ENCODE results near the gene TRMT61A. TPM values are rescaled to one million over a fixed set of nuclear protein-coding genes. Genes with fewer than 3 reads are reported as not detected.

Gene TRMT61A
- total and polyA plus RNA-seq, 2 experiments from 2014 or later = 13.3 to 15.0 TPM

GRCh38 chr14:103529383-103530365 lies 678 bp downstream of the TRMT61A start:
- no peaks in the 10 kb centered on the region for H4K20me1 ChIP-seq (ENCODE audit: insufficient read depth)
- no peak for DNase-seq
- no peaks in the 10 kb centered on the region for H3K9me3 ChIP-seq (ENCODE audit: low read depth)
- H3K4me2 ChIP-seq (ENCODE audit: unreplicated experiment) = peak overlapping the region; percentile 80
- H3K9ac ChIP-seq = peak overlapping the region; percentile 88
- TF ChIP-seq EZH2 (IDR thresholded peaks at IDR 0.05; ENCODE audit: insufficient read depth, poor library complexity, severe bottlenecking) (no peak), EZH2phosphoT487 (IDR thresholded peaks at IDR 0.05; ENCODE audit: insufficient read depth, low read depth) (no peak)
- 37 to 44% methylated on average over 39 to 41 of the region's 42 CpGs for WGBS, 2 experiments (ENCODE audit: low coverage in 1 of 2, low lambda C conversion rate in 2 of 2, missing lambda C conversion rate in 2 of 2)
- peaks cover 5% of the 10 kb centered on the region; the same call in 1 of the 2 replicates for H3F3A ChIP-seq (ENCODE audit: insufficient read depth)
- H3K36me3 ChIP-seq (ENCODE audit: low read depth) = no peaks in the 10 kb centered on the region
- H3K4me3 ChIP-seq = peak overlapping the region; percentile 89
- peak overlapping the region; percentile 67 for H2AFZ ChIP-seq
- peaks cover 20% of the 10 kb centered on the region; the same call in 1 of the 2 replicates for H3K4me1 ChIP-seq (ENCODE audit: insufficient read depth)
- no peaks in the 10 kb centered on the region for H3K27me3 ChIP-seq (replicated peaks; ENCODE audit: insufficient read depth)
- in situ Hi-C loops (cut with MboI) = no loop called here
- H3K79me2 ChIP-seq (ENCODE audit: insufficient read depth) = peaks cover 30% of the 10 kb centered on the region
- H3K9me2 ChIP-seq (ENCODE audit: insufficient read depth) = no peaks in the 10 kb centered on the region
- peak overlapping the region; percentile 31 for H3K27ac ChIP-seq

GRCh38 chr14:103530390-103530789 lies 1.4 kb downstream of the TRMT61A start:
- Histone ChIP-seq H3K79me2 (ENCODE audit: insufficient read depth) (peaks cover 30% of the 10 kb centered on the region), H3K9me3 (ENCODE audit: low read depth) (no peaks in the 10 kb centered on the region), H3K4me1 (ENCODE audit: insufficient read depth) (peaks cover 20% of the 10 kb centered on the region; the same call in 1 of the 2 replicates), H3F3A (ENCODE audit: insufficient read depth) (peaks cover 5% of the 10 kb centered on the region; the same call in 1 of the 2 replicates), H3K27ac (no peak overlapping the region), H4K20me1 (ENCODE audit: insufficient read depth) (no peaks in the 10 kb centered on the region), H3K36me3 (ENCODE audit: low read depth) (no peaks in the 10 kb centered on the region), H3K9me2 (ENCODE audit: insufficient read depth) (no peaks in the 10 kb centered on the region), H2AFZ (no peak overlapping the region), H3K4me2 (ENCODE audit: unreplicated experiment) (peak overlapping the region; percentile 80), H3K27me3 (replicated peaks; ENCODE audit: insufficient read depth) (no peaks in the 10 kb centered on the region), H3K9ac (0 out of 2 replicates have a peak overlapping the region, but pooled peaks have one; percentile 88), H3K4me3 (peak overlapping the region; percentile 89)
- in situ Hi-C loops (cut with MboI) = no loop called here
- TF ChIP-seq EZH2 (IDR thresholded peaks at IDR 0.05; ENCODE audit: insufficient read depth, poor library complexity, severe bottlenecking) (no peak), EZH2phosphoT487 (IDR thresholded peaks at IDR 0.05; ENCODE audit: insufficient read depth, low read depth) (no peak)
- peak; percentile 62 for DNase-seq
- WGBS, 2 experiments (ENCODE audit: low coverage in 1 of 2, low lambda C conversion rate in 2 of 2, missing lambda C conversion rate in 2 of 2) = 38 to 44% methylated on average over 7 of the region's 7 CpGs

- no peaks in the 10 kb centered on the region for H4K20me1 ChIP-seq (ENCODE audit: insufficient read depth)
- H3K9ac ChIP-seq = no peak overlapping the region
- H3K27ac ChIP-seq = no peak overlapping the region
- no peaks in the 10 kb centered on the region for H3K36me3 ChIP-seq (ENCODE audit: low read depth)
- no peak for DNase-seq
- H3K4me3 ChIP-seq = no peak overlapping the region
- TF ChIP-seq EZH2phosphoT487 (IDR thresholded peaks at IDR 0.05; ENCODE audit: insufficient read depth, low read depth) (no peak), EZH2 (IDR thresholded peaks at IDR 0.05; ENCODE audit: insufficient read depth, poor library complexity, severe bottlenecking) (no peak)
- 77 to 78% methylated on average over 11 of the region's 11 CpGs for WGBS, 2 experiments (ENCODE audit: low coverage in 1 of 2, low lambda C conversion rate in 2 of 2, missing lambda C conversion rate in 2 of 2)
- no peaks in the 10 kb centered on the region for H3K9me2 ChIP-seq (ENCODE audit: insufficient read depth)
- H3K79me2 ChIP-seq (ENCODE audit: insufficient read depth) = peaks cover 30% of the 10 kb centered on the region
- in situ Hi-C loops (cut with MboI) = no loop called here
- H3K4me2 ChIP-seq (ENCODE audit: unreplicated experiment) = no peak overlapping the region
- no peaks in the 10 kb centered on the region for H3K9me3 ChIP-seq (ENCODE audit: low read depth)
- H3F3A ChIP-seq (ENCODE audit: insufficient read depth) = peaks cover 5% of the 10 kb centered on the region; the same call in 1 of the 2 replicates
- no peak overlapping the region for H2AFZ ChIP-seq
- no peaks in the 10 kb centered on the region for H3K27me3 ChIP-seq (replicated peaks; ENCODE audit: insufficient read depth)
- H3K4me1 ChIP-seq (ENCODE audit: insufficient read depth) = peaks cover 20% of the 10 kb centered on the region; the same call in 1 of the 2 replicates
Observed at GRCh38 chr14:103530831-103531230, 1.8 kb downstream of the TRMT61A start.

- H3F3A ChIP-seq (ENCODE audit: insufficient read depth) = peaks cover 5% of the 10 kb centered on the region; the same call in 1 of the 2 replicates
- 92% methylated on average over 9 to 15 of the region's 15 CpGs for WGBS, 2 experiments (ENCODE audit: low coverage in 1 of 2, low lambda C conversion rate in 2 of 2, missing lambda C conversion rate in 2 of 2)
- H3K4me1 ChIP-seq (ENCODE audit: insufficient read depth) = peaks cover 20% of the 10 kb centered on the region; the same call in 1 of the 2 replicates
- TF ChIP-seq EZH2phosphoT487 (IDR thresholded peaks at IDR 0.05; ENCODE audit: insufficient read depth, low read depth) (no peak), EZH2 (IDR thresholded peaks at IDR 0.05; ENCODE audit: insufficient read depth, poor library complexity, severe bottlenecking) (no peak)
- H3K4me3 ChIP-seq = no peak overlapping the region
- H3K27me3 ChIP-seq (replicated peaks; ENCODE audit: insufficient read depth) = no peaks in the 10 kb centered on the region
- H3K4me2 ChIP-seq (ENCODE audit: unreplicated experiment) = no peak overlapping the region
- no peaks in the 10 kb centered on the region for H4K20me1 ChIP-seq (ENCODE audit: insufficient read depth)
- no peak for DNase-seq
- H3K36me3 ChIP-seq (ENCODE audit: low read depth) = no peaks in the 10 kb centered on the region
- no peak overlapping the region for H3K27ac ChIP-seq
- in situ Hi-C loops (cut with MboI) = no loop called here
- no peak overlapping the region for H2AFZ ChIP-seq
- H3K9ac ChIP-seq = no peak overlapping the region
- H3K9me2 ChIP-seq (ENCODE audit: insufficient read depth) = no peaks in the 10 kb centered on the region
- H3K79me2 ChIP-seq (ENCODE audit: insufficient read depth) = peaks cover 30% of the 10 kb centered on the region
- no peaks in the 10 kb centered on the region for H3K9me3 ChIP-seq (ENCODE audit: low read depth)
Observed at GRCh38 chr14:103531421-103532215, 2.6 kb downstream of the TRMT61A start.
